Measurements from ENCODE around the gene KCTD5. TPM values are rescaled to one million over a fixed set of nuclear protein-coding genes. Genes with fewer than 3 reads are reported as not detected.
"Not testable (repeated sequence)": the region's sequence is repeated elsewhere in the genome, so short reads cannot be mapped to it uniquely, and the experiment has no call there.

The KCTD5 gene
- total and polyA plus RNA-seq, 9 of the 15 experiments (the other 6 are each of a cell fraction or from before 2014, with no cell fraction given), result 0.73 to 58.3 (median 32.3) TPM

GRCh38 chr16:2670017-2670416 lies 12.3 kb upstream of the KCTD5 start (continued):
- 0 out of 2 replicates have a peak, but pooled peaks have one; percentile 58 for TF ChIP-seq JUN (IDR thresholded peaks at IDR 0.05; ENCODE audit: borderline replicate concordance, low read depth, low read length)
- not testable (repeated sequence) for TF ChIP-seq JUN (CRISPR knock-in tag; IDR thresholded peaks at IDR 0.05; ENCODE audit: borderline replicate concordance)
- TF ChIP-seq RAD21 (CRISPR knock-in tag; conservative IDR thresholded peaks at IDR 0.05 in 1 of 2, IDR thresholded peaks at IDR 0.05 in 1 of 2), result peak; percentile 34 to 75; a peak in 3 of 4 replicates
- TF ChIP-seq E2F6 (IDR thresholded peaks at IDR 0.05; ENCODE audit: borderline replicate concordance in 1 of 2, extremely low read depth in 1 of 2, insufficient read depth in 1 of 2, insufficient read length in 1 of 2, low read depth in 1 of 2, low read length in 1 of 2, poor library complexity in 1 of 2, severe bottlenecking in 1 of 2), result peak in 1 of 2 experiments; percentile 71
- TF ChIP-seq SMC3 (conservative IDR thresholded peaks at IDR 0.05; ENCODE audit: insufficient read depth, low read depth, low read length), result peak; percentile 70
- peak; percentile 37; the same call in 1 of the 2 replicates for TF ChIP-seq TFAP4 (CRISPR knock-in tag; IDR thresholded peaks at IDR 0.05; ENCODE audit: borderline replicate concordance)
- TF ChIP-seq, protein P1, sequence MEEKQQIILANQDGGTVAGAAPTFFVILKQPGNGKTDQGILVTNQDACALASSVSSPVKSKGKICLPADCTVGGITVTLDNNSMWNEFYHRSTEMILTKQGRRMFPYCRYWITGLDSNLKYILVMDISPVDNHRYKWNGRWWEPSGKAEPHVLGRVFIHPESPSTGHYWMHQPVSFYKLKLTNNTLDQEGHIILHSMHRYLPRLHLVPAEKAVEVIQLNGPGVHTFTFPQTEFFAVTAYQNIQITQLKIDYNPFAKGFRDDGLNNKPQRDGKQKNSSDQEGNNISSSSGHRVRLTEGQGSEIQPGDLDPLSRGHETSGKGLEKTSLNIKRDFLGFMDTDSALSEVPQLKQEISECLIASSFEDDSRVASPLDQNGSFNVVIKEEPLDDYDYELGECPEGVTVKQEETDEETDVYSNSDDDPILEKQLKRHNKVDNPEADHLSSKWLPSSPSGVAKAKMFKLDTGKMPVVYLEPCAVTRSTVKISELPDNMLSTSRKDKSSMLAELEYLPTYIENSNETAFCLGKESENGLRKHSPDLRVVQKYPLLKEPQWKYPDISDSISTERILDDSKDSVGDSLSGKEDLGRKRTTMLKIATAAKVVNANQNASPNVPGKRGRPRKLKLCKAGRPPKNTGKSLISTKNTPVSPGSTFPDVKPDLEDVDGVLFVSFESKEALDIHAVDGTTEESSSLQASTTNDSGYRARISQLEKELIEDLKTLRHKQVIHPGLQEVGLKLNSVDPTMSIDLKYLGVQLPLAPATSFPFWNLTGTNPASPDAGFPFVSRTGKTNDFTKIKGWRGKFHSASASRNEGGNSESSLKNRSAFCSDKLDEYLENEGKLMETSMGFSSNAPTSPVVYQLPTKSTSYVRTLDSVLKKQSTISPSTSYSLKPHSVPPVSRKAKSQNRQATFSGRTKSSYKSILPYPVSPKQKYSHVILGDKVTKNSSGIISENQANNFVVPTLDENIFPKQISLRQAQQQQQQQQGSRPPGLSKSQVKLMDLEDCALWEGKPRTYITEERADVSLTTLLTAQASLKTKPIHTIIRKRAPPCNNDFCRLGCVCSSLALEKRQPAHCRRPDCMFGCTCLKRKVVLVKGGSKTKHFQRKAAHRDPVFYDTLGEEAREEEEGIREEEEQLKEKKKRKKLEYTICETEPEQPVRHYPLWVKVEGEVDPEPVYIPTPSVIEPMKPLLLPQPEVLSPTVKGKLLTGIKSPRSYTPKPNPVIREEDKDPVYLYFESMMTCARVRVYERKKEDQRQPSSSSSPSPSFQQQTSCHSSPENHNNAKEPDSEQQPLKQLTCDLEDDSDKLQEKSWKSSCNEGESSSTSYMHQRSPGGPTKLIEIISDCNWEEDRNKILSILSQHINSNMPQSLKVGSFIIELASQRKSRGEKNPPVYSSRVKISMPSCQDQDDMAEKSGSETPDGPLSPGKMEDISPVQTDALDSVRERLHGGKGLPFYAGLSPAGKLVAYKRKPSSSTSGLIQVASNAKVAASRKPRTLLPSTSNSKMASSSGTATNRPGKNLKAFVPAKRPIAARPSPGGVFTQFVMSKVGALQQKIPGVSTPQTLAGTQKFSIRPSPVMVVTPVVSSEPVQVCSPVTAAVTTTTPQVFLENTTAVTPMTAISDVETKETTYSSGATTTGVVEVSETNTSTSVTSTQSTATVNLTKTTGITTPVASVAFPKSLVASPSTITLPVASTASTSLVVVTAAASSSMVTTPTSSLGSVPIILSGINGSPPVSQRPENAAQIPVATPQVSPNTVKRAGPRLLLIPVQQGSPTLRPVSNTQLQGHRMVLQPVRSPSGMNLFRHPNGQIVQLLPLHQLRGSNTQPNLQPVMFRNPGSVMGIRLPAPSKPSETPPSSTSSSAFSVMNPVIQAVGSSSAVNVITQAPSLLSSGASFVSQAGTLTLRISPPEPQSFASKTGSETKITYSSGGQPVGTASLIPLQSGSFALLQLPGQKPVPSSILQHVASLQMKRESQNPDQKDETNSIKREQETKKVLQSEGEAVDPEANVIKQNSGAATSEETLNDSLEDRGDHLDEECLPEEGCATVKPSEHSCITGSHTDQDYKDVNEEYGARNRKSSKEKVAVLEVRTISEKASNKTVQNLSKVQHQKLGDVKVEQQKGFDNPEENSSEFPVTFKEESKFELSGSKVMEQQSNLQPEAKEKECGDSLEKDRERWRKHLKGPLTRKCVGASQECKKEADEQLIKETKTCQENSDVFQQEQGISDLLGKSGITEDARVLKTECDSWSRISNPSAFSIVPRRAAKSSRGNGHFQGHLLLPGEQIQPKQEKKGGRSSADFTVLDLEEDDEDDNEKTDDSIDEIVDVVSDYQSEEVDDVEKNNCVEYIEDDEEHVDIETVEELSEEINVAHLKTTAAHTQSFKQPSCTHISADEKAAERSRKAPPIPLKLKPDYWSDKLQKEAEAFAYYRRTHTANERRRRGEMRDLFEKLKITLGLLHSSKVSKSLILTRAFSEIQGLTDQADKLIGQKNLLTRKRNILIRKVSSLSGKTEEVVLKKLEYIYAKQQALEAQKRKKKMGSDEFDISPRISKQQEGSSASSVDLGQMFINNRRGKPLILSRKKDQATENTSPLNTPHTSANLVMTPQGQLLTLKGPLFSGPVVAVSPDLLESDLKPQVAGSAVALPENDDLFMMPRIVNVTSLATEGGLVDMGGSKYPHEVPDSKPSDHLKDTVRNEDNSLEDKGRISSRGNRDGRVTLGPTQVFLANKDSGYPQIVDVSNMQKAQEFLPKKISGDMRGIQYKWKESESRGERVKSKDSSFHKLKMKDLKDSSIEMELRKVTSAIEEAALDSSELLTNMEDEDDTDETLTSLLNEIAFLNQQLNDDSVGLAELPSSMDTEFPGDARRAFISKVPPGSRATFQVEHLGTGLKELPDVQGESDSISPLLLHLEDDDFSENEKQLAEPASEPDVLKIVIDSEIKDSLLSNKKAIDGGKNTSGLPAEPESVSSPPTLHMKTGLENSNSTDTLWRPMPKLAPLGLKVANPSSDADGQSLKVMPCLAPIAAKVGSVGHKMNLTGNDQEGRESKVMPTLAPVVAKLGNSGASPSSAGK (IDR thresholded peaks at IDR 0.05), result peak; percentile 28; the same call in 1 of the 2 replicates
- TF ChIP-seq CREB1 (IDR thresholded peaks at IDR 0.05), result peak; percentile 45; the same call in 1 of the 2 replicates
- TF ChIP-seq CREB1 (CRISPR knock-in tag; IDR thresholded peaks at IDR 0.05), result peak; percentile 71; the same call in 1 of the 2 replicates
- TF ChIP-seq CXXC5 (CRISPR knock-in tag; IDR thresholded peaks at IDR 0.05), result peak; percentile 56
